Stomach smooth muscle (tissue), 2 donors: Measurements from ENCODE around the gene FAM32A.

ENCODE experiments used
- H3K27ac ChIP-seq: one replicate; pipeline ENCODE4 v1.7.0; 2013; ENCODE audit warnings: mild to moderate bottlenecking, low read length, inconsistent platforms
- H3K27me3 ChIP-seq, 2 donors: one replicate each; pipeline ENCODE4 v1.7.0; 2013; ENCODE audit warnings: low read length in 2 of 2; ENCODE audit not compliant: insufficient read depth in 2 of 2, control insufficient read depth in 1 of 2
- H3K36me3 ChIP-seq, 2 donors: one replicate each; pipeline ENCODE4 v1.7.0; 2013; ENCODE audit warnings: low read length in 2 of 2; ENCODE audit not compliant: control insufficient read depth in 2 of 2, insufficient read depth in 2 of 2
- H3K4me1 ChIP-seq: one replicate; pipeline ENCODE4 v1.7.0; 2013; ENCODE audit warnings: low read length; ENCODE audit not compliant: control insufficient read depth, insufficient read depth
- H3K4me3 ChIP-seq, 2 donors: one replicate each; pipeline ENCODE4 v1.7.0; 2013; ENCODE audit warnings: low read length in 2 of 2
- H3K9ac ChIP-seq, 2 donors: one replicate each; pipeline ENCODE4 v1.7.0; 2013; ENCODE audit warnings: low read length in 2 of 2, mild to moderate bottlenecking in 1 of 2
- H3K9me3 ChIP-seq, 2 donors: one replicate each; pipeline ENCODE4 v1.7.0; 2013; ENCODE audit warnings: low read length in 2 of 2; ENCODE audit not compliant: control insufficient read depth in 2 of 2
- donor health status: healthy.
- donor health status: Pancreatic carcinoma.

Gene FAM32A

DNA sequence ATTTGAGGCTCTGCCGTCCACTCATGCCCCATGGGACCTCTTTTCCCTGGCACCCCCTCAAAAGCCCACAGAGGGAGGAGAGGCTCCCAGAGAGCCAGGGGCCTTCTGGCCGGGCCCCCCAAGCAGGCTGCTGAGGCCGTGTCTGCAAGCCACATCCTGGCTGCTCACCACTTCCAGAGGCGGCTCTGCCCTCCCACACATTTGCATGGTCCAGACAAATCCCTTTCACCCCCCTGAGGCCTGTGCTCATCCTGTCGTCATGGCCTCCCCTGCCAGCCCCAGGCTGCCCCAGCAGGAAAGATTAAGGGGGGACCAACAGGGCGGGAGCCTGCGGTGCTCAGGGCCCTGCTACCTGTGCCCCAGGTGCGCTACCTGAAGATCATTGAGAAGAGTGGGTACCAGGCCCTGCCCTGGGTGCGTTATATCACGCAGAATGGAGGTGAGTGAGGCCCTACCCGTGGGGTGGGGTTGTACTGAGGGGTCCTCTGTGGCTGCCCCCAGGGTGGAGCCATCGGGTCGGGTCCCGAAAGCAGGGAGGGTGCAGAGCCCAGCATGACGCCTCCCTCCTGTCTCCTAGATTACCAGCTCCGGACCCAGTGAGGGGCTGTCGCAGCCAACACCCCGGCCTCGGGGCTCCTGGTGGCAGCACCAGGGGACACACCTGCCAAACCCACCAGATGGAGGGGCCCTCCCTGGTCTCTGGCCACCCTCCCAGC, 48.8 kb downstream of the FAM32A start:
- Histone ChIP-seq H3K27ac (no peak overlapping the region), H3K9me3 (no peaks in the 10 kb centered on the region), H3K36me3 (peaks cover 17 to 46% of the 10 kb centered on the region in 2 donors), H3K27me3 (no peaks in the 10 kb centered on the region), H3K9ac (no peak overlapping the region), H3K4me1 (no peaks in the 10 kb centered on the region), H3K4me3 (no peak overlapping the region)

DNA sequence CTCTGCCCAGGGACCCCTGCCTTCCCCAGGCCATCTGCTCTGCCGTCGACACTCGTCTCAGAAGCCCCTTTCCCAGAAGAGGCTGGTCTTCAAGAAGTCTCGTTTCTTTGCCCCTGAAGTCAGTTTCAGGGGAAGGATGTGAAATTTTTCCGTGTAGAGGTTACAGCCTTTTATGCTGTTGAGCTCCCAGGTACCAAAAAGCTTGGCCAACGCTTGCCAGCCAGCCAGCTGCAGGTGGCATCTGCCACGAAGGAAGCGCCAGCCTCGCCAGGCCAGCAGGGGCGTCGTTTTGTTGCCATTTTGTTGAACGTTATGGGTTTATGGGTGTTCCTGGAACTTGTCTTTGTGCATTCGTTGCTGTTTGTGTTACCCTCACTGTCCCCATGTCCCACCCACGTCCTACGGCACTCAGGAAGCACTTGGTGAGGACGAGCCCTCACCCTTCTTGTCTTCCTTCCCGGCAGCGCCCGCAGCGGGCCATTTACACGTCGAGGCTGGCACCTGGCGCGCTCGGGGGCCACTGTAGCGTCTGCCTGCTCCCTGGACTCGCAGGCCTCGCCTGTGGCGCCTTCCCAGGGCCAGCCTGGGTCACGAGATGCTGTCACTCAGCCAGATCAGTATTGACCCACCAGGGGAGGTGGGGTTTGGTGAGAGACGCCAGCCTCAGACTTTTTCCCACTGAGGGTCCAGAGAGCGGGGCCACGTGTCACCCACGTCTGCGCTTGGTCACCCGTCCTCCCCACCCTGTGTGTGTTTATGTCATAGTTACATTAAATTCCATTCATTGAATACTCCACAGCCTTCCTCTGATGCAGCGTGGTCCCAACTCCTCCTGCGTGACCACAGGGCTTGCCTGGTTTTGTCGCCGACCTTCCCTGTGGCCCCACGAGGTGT, 49.6 kb downstream of the FAM32A start:
- Histone ChIP-seq H3K36me3 (peaks cover 11 to 39% of the 10 kb centered on the region in 2 donors), H3K9ac (no peak overlapping the region)

DNA sequence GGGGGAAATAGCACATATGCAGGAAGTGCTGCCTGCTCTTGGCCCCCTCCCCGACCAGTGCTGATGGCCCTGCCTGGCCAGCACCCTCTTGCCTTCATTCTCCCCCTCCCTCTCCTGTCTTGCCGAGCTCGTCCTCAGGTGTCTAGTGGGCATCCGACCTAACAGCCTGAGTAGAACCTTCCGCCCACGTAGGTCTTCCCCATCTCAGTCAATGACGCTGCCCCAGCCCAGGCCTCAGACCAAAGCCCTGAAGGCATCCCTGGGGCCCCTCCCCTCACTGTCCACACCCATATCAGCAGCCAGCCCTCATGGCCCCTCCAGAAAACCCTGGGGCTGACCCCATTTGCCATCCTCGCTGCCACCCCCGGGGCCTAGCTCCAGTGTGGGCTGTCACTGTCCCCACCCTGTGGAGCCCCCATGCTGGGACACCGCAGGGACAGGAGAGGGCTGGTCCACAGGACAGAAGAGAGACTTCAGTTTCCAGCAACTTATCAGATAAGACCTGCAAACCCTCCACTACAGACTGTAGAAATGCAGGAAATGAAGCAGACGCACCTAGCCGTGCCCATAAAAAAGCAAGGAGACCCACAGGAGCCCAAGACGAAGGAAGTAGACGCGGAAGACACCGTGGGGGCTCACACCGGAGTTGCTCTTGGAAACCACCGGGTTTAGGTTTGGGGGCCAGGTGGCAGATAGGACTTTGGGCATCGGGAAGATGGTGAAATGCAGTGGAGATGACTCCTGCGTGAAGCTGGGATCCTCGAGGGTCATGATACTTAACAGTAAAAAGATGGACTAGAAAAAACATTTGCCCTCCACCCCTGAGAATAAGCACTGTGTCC, 50.8 kb downstream of the FAM32A start:
- Histone ChIP-seq H3K4me3 (no peak overlapping the region), H3K9me3 (no peaks in the 10 kb centered on the region), H3K9ac (no peak overlapping the region), H3K4me1 (no peaks in the 10 kb centered on the region), H3K27ac (no peak overlapping the region), H3K27me3 (no peaks in the 10 kb centered on the region), H3K36me3 (peaks cover 7 to 35% of the 10 kb centered on the region in 2 donors)

More for the DNA sequence above, 49.6 kb downstream of the FAM32A start:
- H3K27me3 ChIP-seq: no peaks in the 10 kb centered on the region
- H3K4me1 ChIP-seq: no peaks in the 10 kb centered on the region
- H3K4me3 ChIP-seq: no peak overlapping the region
- H3K9me3 ChIP-seq: no peaks in the 10 kb centered on the region
- no peak overlapping the region for H3K27ac ChIP-seq
